Stimulated activated CD8-positive, alpha-beta memory T cell treated with anti-CD3 and anti-CD28 coated beads, Interleukin-15, amount 100 ng/mL, for 48 hours (primary cell): ENCODE measurements around the gene GTF3C1.
A peak's percentile ranks its signal among the peaks of the same experiment; 100 is the strongest.
"Not testable (repeated sequence)": the region's sequence is repeated elsewhere in the genome, so short reads cannot be mapped to it uniquely, and the experiment has no call there.

Source experiments
- DNase-seq, 2 donors: peaks; one replicate each; pipeline ENCODE4 v3.0.0-alpha.2; 2020; ENCODE audit warnings: low read depth in 2 of 2

Gene GTF3C1

DNA sequence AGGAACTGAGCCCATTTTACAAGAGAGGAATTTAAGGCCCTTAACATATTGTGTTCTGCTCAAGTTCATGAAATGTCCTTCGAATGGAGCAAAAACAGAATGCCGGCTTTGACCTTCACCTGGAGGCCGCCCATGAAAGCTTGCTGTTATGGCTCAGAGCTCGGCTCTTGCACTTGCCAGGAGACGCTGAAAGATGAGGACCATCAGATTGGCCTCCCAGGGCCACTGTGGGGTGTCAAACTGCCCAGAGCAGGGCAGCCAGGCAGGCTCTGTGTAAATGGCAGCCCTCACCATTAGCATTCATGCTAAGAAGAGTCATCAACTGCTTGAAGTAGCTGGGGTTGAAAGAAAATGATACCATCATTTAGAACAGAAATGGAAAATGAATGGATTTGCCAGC, 108.4 kb downstream of the GTF3C1 start:
- DNase-seq: no peak

DNA sequence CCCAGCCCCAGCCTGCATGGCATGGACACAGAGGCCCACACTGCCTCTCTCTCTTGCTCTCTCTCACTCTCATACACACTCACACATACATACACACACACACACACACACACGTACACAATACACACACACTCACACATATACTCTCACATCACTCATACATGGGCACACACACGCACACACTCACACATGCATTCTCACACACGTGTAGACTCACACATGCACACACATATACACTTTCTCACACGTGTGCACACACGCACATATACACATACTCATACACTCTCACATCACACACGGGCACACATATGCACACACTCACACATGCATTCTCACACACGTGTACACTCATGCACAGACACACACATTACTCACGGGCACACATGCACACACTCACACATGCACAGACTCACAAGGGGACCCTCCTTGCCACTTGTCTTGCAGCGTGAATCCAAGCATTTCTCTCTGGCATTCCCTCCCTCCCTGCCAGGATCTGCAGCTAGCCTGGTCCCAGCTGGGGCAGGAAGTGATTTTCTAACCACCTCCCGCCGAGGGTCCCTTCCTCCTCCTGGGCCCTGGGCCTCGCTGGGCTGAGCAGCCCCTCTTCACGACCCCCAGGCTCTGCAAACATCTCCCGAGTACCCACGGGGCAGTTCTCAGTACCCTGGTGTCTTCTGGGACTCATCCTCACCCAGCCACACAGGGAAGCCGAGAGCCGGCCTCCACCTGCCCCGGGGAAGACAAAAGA, 110.3 kb downstream of the GTF3C1 start:
- DNase-seq: no peak

DNA sequence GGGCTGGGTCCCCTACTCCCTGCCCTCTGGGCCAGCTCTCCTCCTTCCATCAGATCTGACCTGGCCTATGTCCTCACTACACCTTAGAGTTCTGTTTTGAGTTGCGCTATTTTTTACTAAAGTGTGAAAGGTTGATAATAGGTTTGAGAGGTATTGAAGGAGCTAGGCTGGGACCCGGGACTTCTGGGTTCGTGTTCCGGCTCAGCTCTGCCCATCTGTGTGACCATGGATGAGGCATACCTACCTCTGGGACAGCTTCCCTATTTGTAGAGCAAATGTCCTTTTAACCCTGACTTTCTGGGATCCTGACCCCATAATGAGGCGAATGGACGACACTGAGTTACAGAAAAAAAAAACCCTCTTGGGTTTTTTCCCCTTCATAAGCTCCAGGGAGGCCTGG, 111.8 kb downstream of the GTF3C1 start:
- DNase-seq: no peak

DNA sequence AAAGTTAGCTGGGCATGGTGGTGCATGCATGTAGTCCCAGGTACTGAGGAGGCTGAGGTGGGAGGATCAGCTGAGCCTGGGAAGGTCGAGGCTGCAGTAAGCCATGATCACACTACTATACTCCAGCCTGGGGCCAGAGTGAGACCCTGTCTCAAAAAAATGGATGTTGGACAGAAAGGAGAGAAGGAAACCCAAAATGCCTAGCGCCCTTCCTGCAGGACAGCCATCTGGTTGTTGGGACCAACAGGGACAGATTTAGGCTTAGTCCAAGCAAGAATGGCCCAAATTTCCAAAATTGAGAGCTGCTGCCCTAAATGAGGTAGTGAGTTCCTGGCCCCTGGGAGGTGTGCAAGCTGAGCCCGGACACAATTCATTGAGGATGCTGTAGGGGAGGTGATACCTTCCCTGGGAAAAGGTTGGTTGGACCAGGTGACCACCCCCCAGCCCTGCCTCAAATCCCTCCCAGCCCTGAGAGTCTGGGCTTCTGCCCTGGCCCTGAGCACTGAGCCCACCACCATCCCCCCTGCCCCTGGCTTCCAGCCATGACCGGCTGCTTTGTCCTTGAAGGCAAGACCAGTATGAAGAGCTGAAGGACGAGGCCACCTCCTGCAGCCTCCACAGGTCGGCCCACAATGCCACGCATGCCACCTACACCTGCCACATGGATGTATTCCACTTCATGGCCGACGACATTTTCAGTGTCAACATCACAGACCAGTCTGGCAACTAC, 112.6 kb downstream of the GTF3C1 start:
- DNase-seq: no peak

DNA sequence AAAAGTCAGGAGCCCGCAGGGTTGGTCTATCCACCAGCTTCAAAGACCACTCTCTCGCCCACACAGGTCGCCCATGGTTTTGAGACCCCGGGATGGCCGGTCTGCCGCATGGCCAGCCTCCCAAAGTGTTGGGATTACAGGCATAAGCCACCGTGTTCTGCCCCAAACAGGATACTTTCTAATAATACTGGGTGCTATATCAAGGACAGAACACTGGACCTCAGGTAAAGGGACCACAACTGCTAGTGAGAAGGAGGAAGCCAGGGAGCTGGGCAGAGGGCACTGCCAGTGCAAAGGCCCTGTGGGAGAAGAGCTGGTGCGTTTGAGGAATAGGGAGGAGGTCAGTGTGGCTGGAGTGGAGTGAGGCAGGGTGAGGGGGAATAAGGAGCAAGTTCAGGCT, 113.6 kb downstream of the GTF3C1 start:
- no peak for DNase-seq

DNA sequence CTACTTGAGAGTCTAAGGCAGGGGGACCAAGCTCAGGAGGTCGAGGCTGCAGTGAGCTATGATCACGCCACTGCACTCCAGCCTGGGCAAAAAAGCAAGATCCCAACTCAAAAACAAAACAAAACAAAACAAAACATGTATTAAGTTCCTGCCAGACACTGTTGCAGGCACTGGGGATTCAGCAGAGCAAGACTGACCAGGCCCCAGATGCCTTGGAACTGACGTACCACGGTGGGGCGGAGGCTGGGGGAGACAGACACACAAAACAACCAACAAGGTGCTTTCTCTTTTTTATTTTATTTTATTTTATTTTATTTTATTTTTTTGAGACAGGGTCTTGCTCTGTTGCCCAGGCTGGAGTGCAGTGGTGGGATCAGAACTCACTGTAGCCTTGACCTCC, 114.6 kb downstream of the GTF3C1 start:
- DNase-seq: not testable (repeated sequence)

DNA sequence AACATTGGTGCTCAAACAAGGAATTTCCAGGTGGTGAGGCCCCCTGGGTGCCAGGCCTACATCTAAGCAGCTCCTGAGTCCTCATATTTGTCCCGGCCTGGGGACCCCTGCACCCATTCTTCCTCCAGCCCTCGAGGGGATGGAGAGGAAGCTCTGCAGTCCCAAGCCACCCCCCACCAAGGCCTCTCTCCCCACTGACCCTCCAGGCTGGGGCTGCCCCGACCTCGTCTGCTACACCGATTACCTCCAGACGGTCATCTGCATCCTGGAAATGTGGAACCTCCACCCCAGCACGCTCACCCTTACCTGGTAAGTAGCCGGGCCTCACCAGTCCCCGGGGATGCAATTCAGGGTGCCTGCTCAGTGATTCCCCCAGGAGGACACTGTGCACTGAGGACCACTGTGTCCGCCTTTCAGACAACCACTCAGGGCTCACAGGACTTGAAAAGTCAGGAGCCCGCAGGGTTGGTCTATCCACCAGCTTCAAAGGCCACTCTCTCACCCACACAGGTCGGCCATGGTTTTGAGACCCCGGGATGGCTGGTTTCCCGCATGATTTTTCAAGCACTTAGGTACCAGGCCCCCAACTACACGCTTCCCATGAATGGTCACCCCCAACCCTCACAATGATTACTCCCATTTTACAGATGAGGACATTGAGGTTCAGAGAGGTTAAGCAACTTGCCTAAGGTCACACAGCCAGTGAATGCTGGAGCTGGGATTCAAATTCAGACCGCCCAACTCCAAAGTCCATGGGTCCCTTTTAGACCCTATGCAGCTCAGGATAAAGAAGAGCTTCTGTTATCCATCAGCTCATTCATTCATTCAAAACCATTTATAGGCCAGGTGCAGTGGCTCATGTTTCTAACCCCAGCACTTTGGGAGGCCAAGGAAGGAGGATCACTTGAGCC, 115.3 kb downstream of the GTF3C1 start:
- no peak for DNase-seq

DNA sequence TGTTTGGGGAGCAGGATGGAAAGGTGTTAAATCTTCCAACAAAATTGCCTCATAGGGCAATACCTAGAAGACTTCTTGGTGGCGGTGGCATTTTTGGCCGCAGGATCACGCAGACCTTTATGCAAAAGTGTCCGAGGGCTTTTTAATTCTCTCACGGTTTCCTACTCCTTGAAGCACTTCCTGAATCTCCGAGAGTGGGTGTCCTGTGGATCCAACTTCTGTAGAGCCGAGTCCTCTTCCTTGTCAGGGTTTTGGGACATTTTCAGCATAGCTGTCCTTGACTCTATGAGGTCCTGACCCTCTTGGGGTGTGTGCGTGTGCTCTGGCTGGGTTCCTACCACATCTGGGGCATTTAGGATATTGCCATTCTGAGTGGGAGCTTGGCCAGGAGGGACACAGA, 116.1 kb downstream of the GTF3C1 start:
- no peak for DNase-seq

DNA sequence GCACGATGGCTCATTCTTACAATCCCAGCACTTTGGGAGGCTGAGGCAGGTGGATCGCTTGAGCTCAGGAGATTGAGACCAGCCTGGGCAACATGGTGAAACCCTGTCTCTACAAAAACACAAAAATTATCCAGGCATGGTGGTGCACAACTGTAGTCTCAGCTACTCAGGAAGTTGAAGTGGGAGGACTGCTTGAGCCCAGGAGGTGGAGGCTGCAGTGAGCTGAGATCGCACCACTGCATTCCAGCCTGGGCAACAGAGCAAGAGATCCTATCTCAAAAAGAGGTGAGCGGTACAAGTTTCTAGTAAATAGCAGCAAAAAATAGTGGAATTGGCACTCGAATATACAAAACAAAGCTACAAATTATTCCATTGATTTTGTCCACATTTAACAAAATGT, 116.5 kb downstream of the GTF3C1 start:
- not testable (repeated sequence) for DNase-seq

DNA sequence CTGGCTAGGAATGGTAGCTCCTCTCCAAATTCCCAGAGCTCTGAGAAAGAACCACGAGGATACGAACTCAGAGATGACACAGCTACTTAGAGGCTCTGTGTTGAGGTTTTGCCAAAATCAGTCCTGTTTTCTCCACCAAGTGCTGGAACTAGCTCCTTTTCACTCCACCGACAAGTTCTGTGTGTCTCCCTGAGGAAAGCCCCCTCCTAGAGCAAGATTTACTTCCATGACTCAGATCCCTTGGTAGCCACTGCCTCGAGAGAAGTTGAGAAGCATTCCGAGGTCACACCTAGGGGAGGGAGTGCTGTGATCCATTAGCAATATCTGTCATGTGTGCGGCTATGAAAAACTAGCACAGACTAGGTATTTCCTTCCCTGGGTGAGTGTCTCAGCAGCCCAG, 117.2 kb downstream of the GTF3C1 start:
- DNase-seq: no peak

DNA sequence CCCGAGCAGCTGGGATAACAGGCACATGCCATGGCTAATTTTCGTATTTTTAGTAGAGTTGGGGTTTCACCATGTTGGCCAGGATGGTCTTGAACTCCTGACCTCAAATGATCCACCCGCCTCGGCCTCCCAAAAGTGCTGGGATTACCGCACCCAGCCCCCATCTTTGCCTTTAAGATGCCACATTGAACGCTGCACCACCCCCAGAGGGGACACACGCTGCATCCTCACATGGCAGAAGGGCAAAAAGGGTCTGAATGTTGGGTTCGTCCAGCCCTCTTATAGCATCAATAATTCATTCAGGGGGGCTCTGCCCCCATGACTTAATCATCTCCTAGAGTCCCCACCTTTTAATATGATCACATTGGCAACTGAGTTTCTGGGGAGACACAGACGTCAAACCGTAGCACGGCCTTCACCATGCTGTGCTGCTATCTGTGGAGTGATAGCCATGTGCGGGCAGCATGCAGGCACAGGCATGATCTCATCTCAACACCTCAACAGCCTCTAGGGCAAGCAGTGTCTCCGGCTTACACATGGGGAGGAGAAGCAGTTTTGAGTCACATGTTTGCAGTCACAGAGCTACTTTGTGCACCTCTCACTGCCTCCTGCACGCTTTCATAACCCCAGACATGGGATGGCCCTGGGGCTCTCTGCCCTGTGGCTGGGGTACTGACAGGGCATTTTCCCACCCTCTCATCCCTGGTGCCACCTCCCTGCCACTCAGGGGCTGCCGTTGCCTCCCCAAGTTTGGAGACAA, 117.8 kb downstream of the GTF3C1 start:
- DNase-seq: no peak

DNA sequence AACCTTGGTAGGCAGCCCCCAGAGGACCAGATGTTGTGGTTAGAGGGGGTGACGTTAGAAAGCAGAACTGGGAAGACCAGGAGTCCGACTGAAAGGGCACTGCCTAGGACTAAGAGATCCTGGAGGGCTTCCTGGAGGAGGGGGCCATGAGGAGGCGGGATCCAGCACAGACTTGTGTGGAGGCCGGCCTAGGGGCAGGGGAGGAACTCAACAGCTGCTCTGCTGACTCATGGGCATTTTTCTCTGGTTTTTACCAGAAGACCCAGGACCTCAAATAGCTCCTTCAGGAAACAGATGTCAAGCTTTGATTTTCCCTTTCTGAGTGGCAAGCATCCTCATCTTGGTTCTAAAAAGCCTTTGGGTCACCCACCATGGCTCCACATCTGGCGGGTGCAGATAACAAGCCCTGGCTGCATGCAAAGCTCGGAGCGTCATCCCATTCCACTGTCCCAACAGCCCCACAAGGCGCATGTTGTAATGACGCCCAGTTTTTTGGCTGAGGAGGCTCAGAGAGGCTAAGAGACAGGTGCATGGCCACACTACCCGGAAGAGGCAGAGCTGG, 118.7 kb downstream of the GTF3C1 start:
- DNase-seq: no peak

DNA sequence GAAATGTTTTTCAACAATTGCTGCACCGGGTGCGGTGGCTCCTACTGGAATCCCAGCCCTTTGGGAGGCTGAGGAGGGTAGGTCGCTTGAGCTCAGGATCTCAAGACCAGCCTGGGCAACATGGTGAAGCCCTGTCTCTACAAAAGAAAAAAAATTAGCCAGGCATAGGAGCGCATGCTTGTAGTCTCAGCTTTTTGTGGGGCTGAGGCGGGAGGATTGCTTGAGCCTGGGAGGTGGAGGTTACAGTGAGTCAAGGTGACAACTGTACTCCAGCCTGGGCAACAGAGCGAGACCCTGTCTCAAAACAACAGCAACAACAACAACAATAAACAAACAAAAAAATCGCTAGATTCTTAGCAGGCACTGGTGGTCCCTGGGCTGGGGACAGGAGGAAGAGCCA, 119.2 kb downstream of the GTF3C1 start:
- DNase-seq: no peak

DNA sequence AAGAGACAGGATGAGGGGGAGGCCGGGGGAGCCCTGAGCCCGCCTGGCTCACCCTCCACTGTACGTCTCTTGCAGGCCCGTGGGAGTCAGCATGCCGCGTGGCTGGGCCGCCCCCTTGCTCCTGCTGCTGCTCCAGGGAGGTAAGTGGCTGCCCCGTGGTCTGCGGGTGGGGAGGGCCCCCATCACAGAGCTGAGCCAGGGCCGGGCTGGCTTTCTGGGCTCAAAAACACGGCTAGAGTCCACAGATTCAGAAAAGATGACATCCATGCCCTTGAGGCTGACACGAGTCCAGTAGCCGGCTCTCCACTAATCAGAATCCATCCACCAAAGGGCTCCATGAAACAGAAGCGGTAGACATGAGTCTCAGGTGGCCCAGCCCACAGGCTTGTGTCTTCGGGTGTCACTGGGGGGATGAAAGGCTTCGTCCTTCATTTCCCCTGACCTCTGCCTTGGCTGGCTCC, 119.7 kb downstream of the GTF3C1 start:
- no peak for DNase-seq

DNA sequence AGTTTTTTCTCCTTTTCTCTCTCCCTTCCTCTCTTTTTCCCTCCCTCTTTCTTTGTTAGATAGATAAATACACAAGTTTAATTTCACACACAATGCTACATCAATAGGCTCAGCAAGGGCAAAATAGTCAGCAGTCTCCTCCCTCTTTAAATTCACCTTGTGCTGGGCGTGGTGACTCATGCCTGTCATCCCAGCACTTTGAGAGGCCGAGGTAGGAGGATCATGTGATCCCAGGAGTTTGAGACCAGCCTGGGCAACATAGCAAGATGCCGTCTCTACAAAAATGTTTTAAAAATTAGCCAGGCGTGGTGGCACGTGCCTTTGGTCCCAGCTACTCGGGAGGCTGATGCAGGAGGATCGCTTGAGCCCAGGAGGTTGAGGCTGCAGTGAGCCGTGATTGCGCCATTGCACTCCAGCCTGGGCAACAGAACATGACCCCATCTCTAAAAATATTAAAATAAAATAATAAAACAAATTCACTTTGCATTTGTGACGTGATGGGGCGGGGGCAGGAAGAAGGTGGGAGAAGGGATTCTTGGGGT, 120.3 kb downstream of the GTF3C1 start:
- DNase-seq: no peak

DNA sequence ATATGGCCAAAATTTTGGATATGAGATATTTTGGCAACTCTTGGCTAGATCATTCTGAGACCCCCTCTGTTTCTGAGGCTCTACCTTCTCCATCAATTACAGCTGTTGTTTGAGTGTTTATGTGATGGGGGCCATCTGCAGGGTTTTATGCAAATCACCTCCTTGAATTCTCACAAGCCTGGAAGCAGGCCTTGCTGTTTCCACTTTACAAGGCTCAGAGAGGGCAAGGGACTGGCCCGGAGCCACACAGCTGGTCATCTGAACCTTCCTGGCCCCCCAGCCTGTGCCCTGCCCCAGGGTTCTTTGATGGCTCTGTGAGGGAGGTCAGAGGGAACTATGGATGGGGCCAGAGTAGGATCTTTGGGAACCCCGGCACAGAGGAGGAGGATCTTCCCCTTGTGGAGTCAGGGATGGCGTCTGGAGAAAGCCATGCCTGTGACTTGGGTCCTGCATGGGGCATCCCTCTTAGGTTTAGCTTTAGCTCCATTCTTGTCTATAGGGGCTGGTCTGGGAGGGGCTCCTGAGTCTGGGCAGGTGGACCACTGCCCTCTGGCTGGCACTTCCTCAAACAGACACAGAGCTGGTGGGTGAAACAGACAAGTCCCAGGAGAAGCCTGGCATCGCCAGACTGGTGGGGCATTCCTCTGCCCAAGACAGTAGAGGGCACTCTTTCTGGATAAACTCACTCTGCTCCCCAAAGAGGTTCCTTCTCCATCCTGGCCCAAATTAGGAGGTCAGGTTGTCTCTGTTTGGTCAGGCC, 121.5 kb downstream of the GTF3C1 start:
- no peak for DNase-seq

DNA sequence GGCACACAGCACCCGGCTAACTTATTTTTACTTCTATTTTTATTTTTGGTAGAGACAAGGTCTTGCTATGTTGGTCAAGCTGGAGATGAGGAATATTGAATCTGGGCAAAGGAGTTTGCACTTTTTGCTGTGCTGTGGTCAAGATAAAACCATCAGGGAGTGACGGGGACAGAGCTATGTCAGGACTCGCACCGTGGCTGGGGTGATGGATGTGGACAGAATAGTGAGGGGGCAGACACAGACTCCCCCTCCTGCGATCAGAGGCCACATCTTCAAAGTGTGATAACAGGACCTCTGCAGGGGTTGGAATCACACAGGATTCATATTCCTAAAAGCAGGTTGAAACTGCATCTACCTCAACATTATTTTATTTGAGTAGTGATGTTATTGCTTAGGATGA, 122.2 kb downstream of the GTF3C1 start:
- DNase-seq: no peak

DNA sequence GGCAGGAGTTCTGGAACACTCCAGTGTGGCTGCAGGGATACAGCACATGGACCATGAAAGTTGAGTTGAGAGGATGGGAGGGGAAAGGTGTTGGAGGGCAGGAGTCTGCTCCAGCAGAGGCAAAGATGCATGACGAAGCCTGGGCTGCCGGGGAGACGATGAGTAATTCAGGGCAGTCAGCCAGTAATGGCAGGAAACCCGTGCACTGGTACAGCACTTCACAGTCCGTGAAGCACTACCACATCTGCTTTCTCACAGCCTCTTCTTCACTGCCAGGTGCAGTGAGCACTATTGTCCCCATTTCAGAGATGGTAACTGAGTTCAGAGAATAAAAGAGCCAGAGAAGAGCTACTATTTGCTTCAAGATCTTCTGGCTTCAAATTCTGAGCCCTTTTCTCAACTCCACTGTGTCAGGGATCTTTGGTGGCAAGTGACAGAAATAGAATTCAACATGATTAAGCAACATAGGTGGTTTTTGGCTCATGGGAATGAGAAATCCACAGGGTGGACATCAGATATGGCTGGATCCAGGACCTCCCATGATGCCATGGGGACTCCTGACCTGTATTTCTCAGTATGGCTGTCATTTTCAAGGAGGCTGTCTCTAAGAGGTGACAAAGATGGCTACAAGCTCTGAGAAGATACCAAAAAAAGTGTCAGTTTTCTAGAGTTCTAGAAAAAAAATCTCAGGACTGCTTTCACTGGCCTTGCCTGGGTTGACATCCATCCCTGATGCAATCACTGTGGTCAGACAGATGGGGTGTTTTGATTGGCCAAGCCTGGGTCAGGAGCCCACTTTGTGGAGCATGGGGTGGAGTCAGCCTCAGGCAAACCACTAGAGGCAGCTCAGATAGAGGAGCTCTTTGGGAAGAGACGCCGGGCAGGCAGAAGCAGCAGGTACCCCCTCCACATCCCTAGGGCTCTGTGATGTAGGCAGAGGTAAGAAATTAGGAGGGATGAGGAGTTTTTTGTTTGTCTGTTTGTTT, 123.0 kb downstream of the GTF3C1 start:
- peak; percentile 69 to 71 for DNase-seq

DNA sequence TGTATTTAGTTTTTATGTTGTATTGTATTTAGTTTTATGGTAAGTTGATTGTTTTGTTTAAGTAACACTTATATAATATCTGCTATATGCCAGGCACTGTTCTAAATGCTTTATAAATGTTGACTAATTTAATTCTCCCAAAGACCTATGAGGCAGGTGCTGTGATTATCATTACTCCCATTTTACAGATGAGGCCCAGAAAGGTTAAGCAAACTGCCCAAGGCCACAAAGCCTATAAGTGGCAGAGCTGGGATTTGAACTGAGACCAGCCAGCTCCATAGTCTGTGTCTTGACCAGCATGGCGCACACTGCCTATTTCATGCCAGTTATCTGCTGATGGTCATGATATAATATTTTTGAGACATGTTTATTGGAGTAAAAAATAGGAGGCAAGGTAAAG, 123.8 kb downstream of the GTF3C1 start:
- no peak for DNase-seq
